T-helper 2 cell treated with Interferon-gamma antibody and Interleukin-4, amounts not matched to agents 5 μg/mL and 100 μg/mL, for 36 hours (primary cell): ENCODE data around the gene PACS2.

Experiments
- DNase-seq: peaks from one replicate; pipeline ENCODE4 v3.0.0; 2021; ENCODE audit warnings: low spot score
- H3K27ac Mint-ChIP-seq: one replicate; pipeline ENCODE4 v1.8.0; 2021; ENCODE audit warnings: mild to moderate bottlenecking, mixed read lengths
- H3K27me3 Mint-ChIP-seq: one replicate; pipeline ENCODE4 v1.8.0; 2021; ENCODE audit warnings: low read depth, mixed read lengths
- H3K36me3 Mint-ChIP-seq: one replicate; pipeline ENCODE4 v1.8.0; 2021; ENCODE audit warnings: low read depth, mixed read lengths
- H3K4me1 Mint-ChIP-seq: one replicate; pipeline ENCODE4 v1.8.0; 2021; ENCODE audit warnings: low read depth, mixed read lengths
- H3K4me3 Mint-ChIP-seq: one replicate; pipeline ENCODE4 v1.8.0; 2022; ENCODE audit warnings: mild to moderate bottlenecking, moderate library complexity, mixed read lengths
- H3K9me3 Mint-ChIP-seq: one replicate; pipeline ENCODE4 v1.8.0; 2021; ENCODE audit warnings: mixed read lengths

The PACS2 gene

GRCh38 chr14:105439710-105440553 lies 125.4 kb downstream of the PACS2 start:
- Mint-ChIP-seq H3K9me3 (no peaks in the 10 kb centered on the region), H3K27ac (no peak overlapping the region), H3K4me3 (no peak overlapping the region), H3K4me1 (no peaks in the 10 kb centered on the region), H3K27me3 (no peaks in the 10 kb centered on the region), H3K36me3 (peaks cover 13% of the 10 kb centered on the region)
- no peak for DNase-seq

GRCh38 chr14:105440554-105440900 lies 126.0 kb downstream of the PACS2 start:
- Mint-ChIP-seq H3K36me3 (peaks cover 12% of the 10 kb centered on the region), H3K4me1 (no peaks in the 10 kb centered on the region), H3K27me3 (no peaks in the 10 kb centered on the region), H3K9me3 (no peaks in the 10 kb centered on the region), H3K27ac (no peak overlapping the region), H3K4me3 (no peak overlapping the region)
- DNase-seq, result no peak

GRCh38 chr14:105440992-105441391 lies 126.4 kb downstream of the PACS2 start:
- no peak for DNase-seq
- peaks cover 9% of the 10 kb centered on the region for H3K36me3 Mint-ChIP-seq
- no peaks in the 10 kb centered on the region for H3K9me3 Mint-ChIP-seq
- no peak overlapping the region for H3K4me3 Mint-ChIP-seq
- H3K27me3 Mint-ChIP-seq, result no peaks in the 10 kb centered on the region
- H3K27ac Mint-ChIP-seq, result no peak overlapping the region
- H3K4me1 Mint-ChIP-seq, result no peaks in the 10 kb centered on the region

- Mint-ChIP-seq H3K27ac (no peak overlapping the region), H3K9me3 (no peaks in the 10 kb centered on the region), H3K36me3 (peaks cover 7% of the 10 kb centered on the region), H3K4me1 (no peaks in the 10 kb centered on the region), H3K4me3 (no peak overlapping the region), H3K27me3 (no peaks in the 10 kb centered on the region)
- no peak for DNase-seq
Measured at GRCh38 chr14:105442125-105442524, 127.6 kb downstream of the PACS2 start.

GRCh38 chr14:105442834-105443233 lies 128.3 kb downstream of the PACS2 start:
- H3K27me3 Mint-ChIP-seq, result no peaks in the 10 kb centered on the region
- no peak overlapping the region for H3K27ac Mint-ChIP-seq
- DNase-seq, result no peak
- peaks cover 7% of the 10 kb centered on the region for H3K36me3 Mint-ChIP-seq
- no peak overlapping the region for H3K4me3 Mint-ChIP-seq
- H3K9me3 Mint-ChIP-seq, result no peaks in the 10 kb centered on the region
- no peaks in the 10 kb centered on the region for H3K4me1 Mint-ChIP-seq

- H3K9me3 Mint-ChIP-seq, result no peaks in the 10 kb centered on the region
- H3K36me3 Mint-ChIP-seq, result peaks cover 7% of the 10 kb centered on the region
- no peak for DNase-seq
- no peaks in the 10 kb centered on the region for H3K4me1 Mint-ChIP-seq
- no peak overlapping the region for H3K27ac Mint-ChIP-seq
- H3K27me3 Mint-ChIP-seq, result no peaks in the 10 kb centered on the region
- no peak overlapping the region for H3K4me3 Mint-ChIP-seq
Measured at GRCh38 chr14:105444859-105445258, 130.3 kb downstream of the PACS2 start.

- no peaks in the 10 kb centered on the region for H3K4me1 Mint-ChIP-seq
- no peak overlapping the region for H3K27ac Mint-ChIP-seq
- H3K27me3 Mint-ChIP-seq, result no peaks in the 10 kb centered on the region
- H3K36me3 Mint-ChIP-seq, result peaks cover 7% of the 10 kb centered on the region
- no peak overlapping the region for H3K4me3 Mint-ChIP-seq
- no peak for DNase-seq
- no peaks in the 10 kb centered on the region for H3K9me3 Mint-ChIP-seq
Measured at GRCh38 chr14:105445290-105445689, 130.7 kb downstream of the PACS2 start.

- H3K9me3 Mint-ChIP-seq, result no peaks in the 10 kb centered on the region
- no peaks in the 10 kb centered on the region for H3K4me1 Mint-ChIP-seq
- no peak overlapping the region for H3K4me3 Mint-ChIP-seq
- H3K27me3 Mint-ChIP-seq, result no peaks in the 10 kb centered on the region
- H3K27ac Mint-ChIP-seq, result no peak overlapping the region
- no peak for DNase-seq
- peaks cover 7% of the 10 kb centered on the region for H3K36me3 Mint-ChIP-seq
Measured at GRCh38 chr14:105445901-105446845, 131.6 kb downstream of the PACS2 start.

GRCh38 chr14:105446971-105447370 lies 132.4 kb downstream of the PACS2 start:
- H3K4me1 Mint-ChIP-seq, result no peaks in the 10 kb centered on the region
- H3K4me3 Mint-ChIP-seq, result no peak overlapping the region
- H3K27ac Mint-ChIP-seq, result no peak overlapping the region
- no peaks in the 10 kb centered on the region for H3K27me3 Mint-ChIP-seq
- no peaks in the 10 kb centered on the region for H3K9me3 Mint-ChIP-seq
- no peak for DNase-seq
- peaks cover 5% of the 10 kb centered on the region for H3K36me3 Mint-ChIP-seq
